HuH-7 (cell line): Measurements from ENCODE around the gene MYL9.

ENCODE experiments used
- DNase-seq: peaks from one replicate; pipeline ENCODE4 v3.0.0; 2011; ENCODE audit warnings: low spot score

MYL9 gene

GRCh38 chr20:36582821-36583220 lies 41.5 kb downstream of the MYL9 start:
- DNase-seq, result no peak

GRCh38 chr20:36584018-36584481 lies 42.7 kb downstream of the MYL9 start:
- DNase-seq, result no peak

- DNase-seq, result no peak
Measured at GRCh38 chr20:36585410-36586125, 44.2 kb downstream of the MYL9 start.

- DNase-seq, result no peak
Measured at GRCh38 chr20:36587388-36588070, 46.2 kb downstream of the MYL9 start.

- DNase-seq, result no peak
Measured at GRCh38 chr20:36591281-36591680, 50.0 kb downstream of the MYL9 start.

GRCh38 chr20:36591854-36592641 lies 50.7 kb downstream of the MYL9 start:
- DNase-seq, result no peak

GRCh38 chr20:36593347-36593929 lies 52.1 kb downstream of the MYL9 start:
- no peak for DNase-seq

- no peak for DNase-seq
Measured at GRCh38 chr20:36599912-36600345, 58.6 kb downstream of the MYL9 start.
